Measurements from ENCODE around the gene MADCAM1.

MADCAM1 gene

GRCh38 chr19:495402-496111 is 729 bp upstream of the MADCAM1 start:
- Histone ChIP-seq H3F3A (ENCODE audit: low read depth) (peaks cover 5% of the 10 kb centered on the region; the same call in 1 of the 2 replicates), H3K27me3 (ENCODE audit: insufficient read depth, low read length, poor library complexity, severe bottlenecking) (no peaks in the 10 kb centered on the region), H3K79me2 (ENCODE audit: insufficient read depth, low read length) (no peaks in the 10 kb centered on the region), H3K9me3 (ENCODE audit: insufficient read depth, low read depth, low read length) (no peaks in the 10 kb centered on the region), H3K9me2 (replicated peaks; ENCODE audit: low read depth, low read length) (no peaks in the 10 kb centered on the region), H2AFZ (ENCODE audit: low read length) (no peak overlapping the region), H4K20me1 (ENCODE audit: insufficient read depth, low read length, poor library complexity, severe bottlenecking) (no peaks in the 10 kb centered on the region), H3K36me3 (ENCODE audit: insufficient read depth, low read length) (no peaks in the 10 kb centered on the region), H3K4me1 (ENCODE audit: insufficient read depth, low read length, poor library complexity, severe bottlenecking) (no peaks in the 10 kb centered on the region), H3K9ac (ENCODE audit: low read depth, low read length, poor library complexity, severe bottlenecking) (no peak overlapping the region), H3K4me3 (ENCODE audit: low read length, poor library complexity, severe bottlenecking) (no peak overlapping the region), H3K4me2 (ENCODE audit: low read depth, low read length, poor library complexity, severe bottlenecking) (no peak overlapping the region)
- peak; percentile 43 for TF ChIP-seq CTCF (conservative IDR thresholded peaks at IDR 0.05; ENCODE audit: low read length)
- TF ChIP-seq EZH2phosphoT487 (IDR thresholded peaks at IDR 0.05; ENCODE audit: borderline replicate concordance) = no peak

- no peaks in the 10 kb centered on the region for H3K4me1 ChIP-seq (ENCODE audit: insufficient read depth, low read length, poor library complexity, severe bottlenecking)
- H3K27me3 ChIP-seq (ENCODE audit: insufficient read depth, low read length, poor library complexity, severe bottlenecking) = no peaks in the 10 kb centered on the region
- no peaks in the 10 kb centered on the region for H3F3A ChIP-seq (ENCODE audit: low read depth)
- H3K36me3 ChIP-seq (ENCODE audit: insufficient read depth, low read length) = no peaks in the 10 kb centered on the region
- H3K9me3 ChIP-seq (ENCODE audit: insufficient read depth, low read depth, low read length) = no peaks in the 10 kb centered on the region
- no peak overlapping the region for H3K4me2 ChIP-seq (ENCODE audit: low read depth, low read length, poor library complexity, severe bottlenecking)
- TF ChIP-seq CTCF (conservative IDR thresholded peaks at IDR 0.05; ENCODE audit: low read length) (no peak), EZH2phosphoT487 (IDR thresholded peaks at IDR 0.05; ENCODE audit: borderline replicate concordance) (no peak)
- no peak overlapping the region for H3K9ac ChIP-seq (ENCODE audit: low read depth, low read length, poor library complexity, severe bottlenecking)
- no peak overlapping the region for H3K4me3 ChIP-seq (ENCODE audit: low read length, poor library complexity, severe bottlenecking)
- no peaks in the 10 kb centered on the region for H4K20me1 ChIP-seq (ENCODE audit: insufficient read depth, low read length, poor library complexity, severe bottlenecking)
- no peaks in the 10 kb centered on the region for H3K9me2 ChIP-seq (replicated peaks; ENCODE audit: low read depth, low read length)
- no peak overlapping the region for H2AFZ ChIP-seq (ENCODE audit: low read length)
- no peaks in the 10 kb centered on the region for H3K79me2 ChIP-seq (ENCODE audit: insufficient read depth, low read length)
Measured at GRCh38 chr19:496986-497385, 700 bp downstream of the MADCAM1 start.

GRCh38 chr19:497491-497868 is 1.2 kb downstream of the MADCAM1 start:
- Histone ChIP-seq H3K4me3 (ENCODE audit: low read length, poor library complexity, severe bottlenecking) (no peak overlapping the region), H3K9me3 (ENCODE audit: insufficient read depth, low read depth, low read length) (no peaks in the 10 kb centered on the region), H3K79me2 (ENCODE audit: insufficient read depth, low read length) (no peaks in the 10 kb centered on the region), H3K36me3 (ENCODE audit: insufficient read depth, low read length) (no peaks in the 10 kb centered on the region), H3K4me1 (ENCODE audit: insufficient read depth, low read length, poor library complexity, severe bottlenecking) (no peaks in the 10 kb centered on the region), H2AFZ (ENCODE audit: low read length) (no peak overlapping the region), H3F3A (ENCODE audit: low read depth) (no peaks in the 10 kb centered on the region), H3K9ac (ENCODE audit: low read depth, low read length, poor library complexity, severe bottlenecking) (no peak overlapping the region), H3K27me3 (ENCODE audit: insufficient read depth, low read length, poor library complexity, severe bottlenecking) (no peaks in the 10 kb centered on the region), H3K9me2 (replicated peaks; ENCODE audit: low read depth, low read length) (no peaks in the 10 kb centered on the region), H4K20me1 (ENCODE audit: insufficient read depth, low read length, poor library complexity, severe bottlenecking) (no peaks in the 10 kb centered on the region), H3K4me2 (ENCODE audit: low read depth, low read length, poor library complexity, severe bottlenecking) (no peak overlapping the region)
- TF ChIP-seq EZH2phosphoT487 (IDR thresholded peaks at IDR 0.05; ENCODE audit: borderline replicate concordance) (no peak), CTCF (conservative IDR thresholded peaks at IDR 0.05; ENCODE audit: low read length) (no peak)
